GM19351 (cell line): ENCODE data around the gene CYP2B6.
"Not testable (repeated sequence)": the region's sequence is repeated elsewhere in the genome, so short reads cannot be mapped to it uniquely, and the experiment has no call there.

ENCODE experiments used
- ATAC-seq: cut with Tn5 transposase; IDR thresholded peaks from one replicate; pipeline ENCODE4 v1.9.1; 2021; ENCODE audit warnings: mild to moderate bottlenecking, moderate library complexity; ENCODE audit not compliant: unreplicated experiment

The CYP2B6 gene

GRCh38 chr19:40990972-40991381 is at the start of gene CYP2B6:
TSS of gene CYP2B6 (plus strand) at chr19:40991282. CDS start at chr19:40991306, 24 bp downstream.
- no peak for ATAC-seq

- ATAC-seq, result no peak
These were observed 49.4 kb upstream of the CYP2B6 start for GRCh38 chr19:40941481-40942219.

DNA sequence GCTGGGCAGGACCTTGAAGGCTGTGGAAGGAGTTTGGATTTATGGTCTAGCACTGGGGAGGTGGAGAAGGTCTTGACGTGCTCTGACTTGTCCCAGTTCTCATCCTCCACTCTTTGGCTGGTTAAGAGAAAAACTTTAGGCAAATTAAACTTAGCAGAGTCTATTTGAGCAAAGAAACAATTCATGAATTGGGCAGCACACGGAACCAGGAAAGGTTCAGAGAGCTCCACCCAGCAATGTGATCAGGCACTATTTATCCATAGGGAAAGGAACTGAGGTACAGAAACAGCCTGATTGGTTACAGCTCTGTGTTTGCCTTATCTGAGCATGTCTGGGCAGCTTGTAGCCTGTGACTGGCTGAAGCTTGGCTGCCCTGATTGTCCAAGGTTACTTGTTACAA is 45.4 kb upstream of the CYP2B6 start:
- no peak for ATAC-seq

- no peak for ATAC-seq
These were observed 44.0 kb upstream of the CYP2B6 start for GRCh38 chr19:40947114-40947513.

GRCh38 chr19:40947573-40947972 is 43.5 kb upstream of the CYP2B6 start:
- ATAC-seq, result no peak

- no peak for ATAC-seq
These were observed 42.3 kb upstream of the CYP2B6 start for GRCh38 chr19:40948580-40949299.

DNA sequence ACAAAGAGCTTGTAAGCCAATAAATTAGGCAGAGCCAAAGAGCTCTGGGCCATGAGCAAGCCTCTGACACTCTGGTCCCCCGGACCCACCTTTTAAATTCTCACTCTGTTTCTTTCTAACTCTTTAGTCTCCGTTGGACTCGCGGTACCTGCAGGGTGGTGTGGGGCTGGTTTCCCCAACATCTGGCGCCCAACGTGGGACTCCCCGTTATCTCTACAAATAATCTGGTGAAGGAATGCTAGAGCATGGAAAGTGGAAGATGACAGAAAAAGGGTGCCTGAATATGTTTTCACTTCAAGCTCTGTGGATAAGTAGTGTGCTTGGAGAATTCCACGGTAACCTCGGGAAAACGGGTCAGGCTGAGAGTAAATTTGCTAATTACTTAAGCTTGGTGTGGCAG is 36.5 kb upstream of the CYP2B6 start:
- no peak for ATAC-seq

- no peak for ATAC-seq
These were observed 31.7 kb upstream of the CYP2B6 start for GRCh38 chr19:40959338-40959737.

GRCh38 chr19:40960062-40960685 is 30.9 kb upstream of the CYP2B6 start:
- no peak for ATAC-seq

- ATAC-seq, result no peak
These were observed 30.3 kb upstream of the CYP2B6 start for GRCh38 chr19:40960780-40961179.

DNA sequence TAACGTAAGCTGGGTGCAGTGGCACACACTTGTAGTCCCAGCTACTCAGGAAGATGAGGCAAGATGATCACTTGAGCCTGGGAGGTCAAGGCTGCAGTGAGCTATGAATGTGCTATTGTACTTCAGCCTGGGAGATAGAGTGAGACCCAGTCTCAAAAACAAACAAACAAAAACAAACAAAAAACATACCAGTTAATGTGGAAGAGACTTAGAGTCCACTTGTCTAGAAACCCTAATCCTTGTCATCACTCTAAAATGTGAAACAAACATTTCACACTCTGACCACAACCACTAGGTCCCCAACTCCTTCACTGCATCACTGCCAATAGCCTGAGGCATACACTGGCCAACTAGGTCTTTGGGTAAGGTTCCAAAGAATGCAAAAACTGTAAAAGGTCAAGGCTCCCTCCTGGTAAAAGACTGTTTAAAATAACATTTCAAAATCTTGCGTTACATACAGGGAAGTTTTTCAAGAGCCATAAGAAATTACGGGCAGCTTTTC is 28.6 kb upstream of the CYP2B6 start:
- ATAC-seq, result no peak

- ATAC-seq, result not testable (repeated sequence)
These were observed 26.7 kb upstream of the CYP2B6 start for GRCh38 chr19:40964361-40964760.

DNA sequence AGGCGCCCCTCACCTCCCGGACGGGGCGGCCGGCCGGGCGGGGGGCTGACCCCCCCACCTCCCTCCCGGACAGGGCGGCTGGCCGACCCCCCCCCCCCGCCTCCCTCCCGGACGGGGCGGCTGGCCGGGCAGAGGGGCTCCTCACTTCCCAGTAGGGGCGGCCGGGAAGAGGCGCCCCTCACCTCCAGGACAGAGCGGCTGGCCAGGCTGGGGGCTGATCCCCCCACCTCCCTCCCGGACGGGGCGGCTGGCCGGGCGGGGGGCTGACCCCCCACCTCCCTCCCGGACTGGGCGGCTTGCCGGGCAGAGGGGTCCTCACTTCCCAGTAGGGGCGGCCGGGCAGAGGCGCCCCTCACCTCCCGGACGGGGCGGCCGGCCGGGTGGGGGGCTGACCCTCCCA is 25.7 kb upstream of the CYP2B6 start:
- ATAC-seq, result not testable (repeated sequence)

DNA sequence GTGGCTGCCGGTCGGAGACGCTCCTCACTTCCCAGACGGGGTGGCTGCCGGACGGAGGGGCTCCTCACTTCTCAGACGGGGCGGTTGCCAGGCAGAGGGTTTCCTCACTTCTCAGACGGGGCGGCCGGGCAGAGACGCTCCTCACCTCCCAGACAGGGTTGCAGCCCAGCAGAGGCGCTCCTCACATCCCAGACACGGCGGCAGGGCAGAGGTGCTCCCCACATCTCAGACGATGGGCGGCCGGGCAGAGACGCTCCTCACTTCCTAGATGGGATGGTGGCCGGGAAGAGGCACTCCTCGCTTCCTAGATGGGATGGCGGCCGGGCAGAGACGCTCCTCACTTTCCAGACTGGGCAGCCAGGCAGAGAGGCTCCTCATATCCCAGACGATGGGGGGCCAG is 24.5 kb upstream of the CYP2B6 start:
- not testable (repeated sequence) for ATAC-seq

DNA sequence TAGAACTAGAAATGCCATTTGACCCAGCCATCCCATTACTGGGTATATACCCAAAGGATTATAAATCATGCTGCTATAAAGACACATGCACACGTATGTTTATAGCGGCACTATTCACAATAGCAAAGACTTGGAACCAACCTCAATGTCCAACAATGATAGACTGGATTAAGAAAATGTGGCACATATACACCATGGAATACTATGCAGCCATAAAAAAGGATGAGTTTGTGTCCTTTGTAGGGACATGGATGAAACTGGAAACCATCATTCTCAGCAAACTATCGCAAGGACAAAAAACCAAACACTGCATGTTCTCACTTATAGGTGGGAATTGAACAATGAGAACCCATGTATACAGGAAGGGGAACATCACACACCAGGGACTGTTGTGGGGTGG is 23.0 kb upstream of the CYP2B6 start:
- not testable (repeated sequence) for ATAC-seq

- not testable (repeated sequence) for ATAC-seq
These were observed 21.4 kb upstream of the CYP2B6 start for GRCh38 chr19:40969721-40970120.

DNA sequence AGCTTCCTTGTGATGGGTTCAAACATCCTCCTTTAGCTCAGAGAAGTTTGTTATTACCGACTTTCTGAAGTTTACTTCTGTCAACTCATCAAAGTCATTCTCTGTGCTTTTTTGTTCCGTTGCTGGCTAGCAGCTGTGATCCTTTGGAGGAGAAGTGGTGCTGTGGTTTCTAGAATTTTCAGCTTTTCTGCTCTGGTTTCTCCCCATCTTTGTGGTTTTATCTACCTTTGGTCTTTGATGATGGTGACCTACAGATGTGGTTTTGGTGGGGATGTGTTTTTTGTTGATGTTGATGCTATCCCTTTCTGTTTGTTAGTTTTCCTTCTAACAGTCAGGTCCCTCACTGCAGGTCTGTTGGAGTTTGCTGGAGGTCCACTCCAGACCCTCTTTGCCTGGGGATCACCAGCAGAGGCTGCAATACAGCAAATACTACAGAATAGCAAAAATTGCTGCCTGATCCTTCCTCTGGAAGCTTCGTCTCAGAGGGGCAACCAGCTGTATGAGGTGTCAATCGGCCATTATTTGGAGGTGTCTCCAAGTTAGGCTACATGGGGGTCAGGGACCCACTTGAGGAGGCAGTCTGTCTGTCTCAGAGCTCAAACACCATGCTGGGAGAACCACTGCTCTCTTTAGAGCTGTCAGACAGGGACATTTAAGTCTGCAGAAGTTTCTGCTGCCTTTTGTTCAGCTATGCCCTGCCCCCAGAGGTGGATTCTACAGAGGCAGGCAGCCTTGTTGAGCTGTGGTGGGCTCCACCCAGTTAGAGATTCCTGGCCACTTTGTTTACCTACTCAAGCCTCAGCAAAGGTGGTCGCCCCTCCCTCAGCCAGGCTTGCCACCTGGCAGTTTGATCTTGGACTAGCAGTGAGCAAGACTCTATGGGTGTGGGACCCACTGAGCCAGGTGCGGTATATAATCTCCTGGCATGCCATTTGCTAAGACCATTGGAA is 20.4 kb upstream of the CYP2B6 start:
- not testable (repeated sequence) for ATAC-seq

DNA sequence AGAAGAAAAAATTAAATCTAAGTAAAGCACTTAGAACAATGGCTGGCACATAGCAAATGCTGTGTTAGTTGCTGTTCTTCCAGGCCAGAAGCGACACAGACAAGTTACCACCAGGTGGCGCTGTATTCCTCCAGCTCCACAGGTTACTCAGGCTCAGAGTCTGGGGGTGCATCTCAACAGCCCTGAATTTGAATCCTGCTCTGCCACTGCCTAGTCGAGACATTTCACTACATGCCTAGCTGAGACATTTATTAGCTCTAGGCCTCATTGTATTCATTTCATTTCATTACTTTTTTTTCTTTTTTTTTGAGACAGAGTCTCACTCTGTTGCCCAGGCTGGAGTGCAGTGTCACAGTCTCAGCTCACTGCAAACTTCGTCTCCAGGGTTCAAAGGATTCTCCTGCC is 16.4 kb upstream of the CYP2B6 start:
- ATAC-seq, result no peak

DNA sequence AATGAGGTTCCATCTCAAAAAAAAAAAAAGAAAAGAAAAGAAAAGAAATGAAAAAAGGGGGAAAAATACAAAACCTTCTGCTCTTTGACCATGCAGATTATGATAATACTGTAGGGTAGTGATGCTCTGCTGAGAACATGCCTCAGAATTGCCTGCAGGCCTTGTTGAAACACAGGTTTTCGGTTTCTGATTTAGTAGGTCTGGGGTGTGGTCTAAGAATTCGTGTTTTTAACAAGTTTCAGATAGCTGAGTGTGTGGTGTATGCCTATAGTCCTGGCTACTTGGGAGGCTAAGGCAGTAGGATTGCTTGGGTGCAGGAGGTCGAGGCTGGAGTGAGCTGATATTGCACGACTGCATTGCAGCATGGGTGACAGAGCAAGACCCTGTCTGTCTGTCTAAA is 14.9 kb upstream of the CYP2B6 start:
- no peak for ATAC-seq

- ATAC-seq, result no peak
These were observed 14.4 kb upstream of the CYP2B6 start for GRCh38 chr19:40976724-40977123.

- ATAC-seq, result not testable (repeated sequence)
These were observed 11.3 kb upstream of the CYP2B6 start for GRCh38 chr19:40979759-40980158.
